Fibroblast of the conjunctiva (primary cell): Measurements from ENCODE around the gene TBX10.
"Not testable (repeated sequence)": the region's sequence is repeated elsewhere in the genome, so short reads cannot be mapped to it uniquely, and the experiment has no call there.

ENCODE experiments used
- DNase-seq: peaks from one replicate; pipeline ENCODE4 v3.0.0-alpha.2; 2010; ENCODE audit warnings: low read depth

The TBX10 gene

DNA sequence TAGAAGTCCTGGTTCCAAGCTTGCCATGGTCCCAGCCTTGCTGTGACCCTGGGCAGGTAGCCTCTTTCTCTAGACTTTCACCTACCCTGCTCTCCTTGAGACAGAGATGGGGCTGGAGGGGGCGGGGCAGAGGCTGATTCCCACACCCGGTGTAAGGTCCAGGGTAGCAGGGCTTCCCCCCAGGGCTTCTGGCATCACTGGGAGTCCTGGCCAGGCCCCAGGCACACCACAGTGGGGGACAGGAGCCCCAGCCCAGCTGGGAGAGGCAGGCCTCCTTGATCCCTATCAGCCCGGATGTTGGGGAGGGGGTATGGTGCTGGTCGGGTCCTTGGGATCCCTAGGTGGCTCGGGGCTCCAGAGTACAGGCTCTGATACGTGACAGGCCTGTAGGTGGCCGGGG, 8.2 kb downstream of the TBX10 start:
- DNase-seq = no peak

DNA sequence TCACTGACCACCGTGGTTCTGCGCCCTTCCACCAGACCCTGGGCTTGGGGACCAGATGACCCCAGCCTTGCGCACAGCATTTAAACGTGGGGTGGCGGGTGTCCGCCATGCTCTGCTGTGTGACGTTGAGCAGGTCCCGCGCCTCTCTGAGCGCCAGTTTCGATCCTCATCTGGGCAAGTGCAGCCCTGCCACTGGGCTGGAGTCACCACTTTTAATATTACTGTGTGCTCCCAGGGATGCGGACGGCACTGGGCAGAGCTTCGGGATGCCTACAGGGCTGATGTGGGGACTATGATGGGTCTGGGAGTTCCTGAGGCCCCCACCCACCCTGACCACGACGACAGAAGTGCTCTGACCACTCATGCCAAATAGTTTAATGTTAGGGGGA, 8.6 kb downstream of the TBX10 start:
- no peak for DNase-seq

DNA sequence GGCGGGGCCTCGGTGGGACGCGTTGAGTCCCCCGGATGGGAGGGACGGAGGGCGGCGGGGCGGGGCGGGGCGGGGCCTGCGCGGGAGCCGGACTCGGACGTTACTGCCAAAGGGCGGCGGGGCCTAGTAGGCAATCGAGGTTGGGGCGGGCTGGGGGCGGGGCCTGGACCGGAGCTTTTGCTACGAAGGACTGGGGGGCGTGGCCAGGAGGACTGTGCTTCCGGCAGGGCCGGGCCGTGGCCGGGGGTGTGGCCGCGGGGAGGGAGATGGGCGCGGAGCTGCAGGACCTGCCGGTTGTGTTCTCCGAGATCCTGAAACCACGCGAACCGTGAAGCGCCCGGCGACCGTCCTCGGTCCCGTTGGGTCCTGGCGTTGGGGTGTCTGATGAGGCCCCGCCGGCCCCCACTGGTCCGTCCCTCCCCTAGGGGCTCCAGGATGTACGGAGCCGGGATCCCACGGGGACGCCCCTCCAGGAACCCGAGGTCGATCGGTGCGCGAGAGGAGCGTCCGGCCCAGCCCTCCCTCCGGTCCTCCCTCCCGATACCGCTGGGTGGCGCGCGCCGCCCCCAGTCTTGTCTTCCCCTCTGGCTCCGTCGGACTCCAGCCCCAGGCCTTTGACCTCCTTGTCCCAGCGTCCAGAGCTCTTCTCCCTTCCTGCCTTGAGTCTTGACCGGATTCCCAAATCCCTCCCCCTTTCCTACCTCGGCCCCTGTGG, 9.2 kb downstream of the TBX10 start:
- DNase-seq = peak; percentile 96

DNA sequence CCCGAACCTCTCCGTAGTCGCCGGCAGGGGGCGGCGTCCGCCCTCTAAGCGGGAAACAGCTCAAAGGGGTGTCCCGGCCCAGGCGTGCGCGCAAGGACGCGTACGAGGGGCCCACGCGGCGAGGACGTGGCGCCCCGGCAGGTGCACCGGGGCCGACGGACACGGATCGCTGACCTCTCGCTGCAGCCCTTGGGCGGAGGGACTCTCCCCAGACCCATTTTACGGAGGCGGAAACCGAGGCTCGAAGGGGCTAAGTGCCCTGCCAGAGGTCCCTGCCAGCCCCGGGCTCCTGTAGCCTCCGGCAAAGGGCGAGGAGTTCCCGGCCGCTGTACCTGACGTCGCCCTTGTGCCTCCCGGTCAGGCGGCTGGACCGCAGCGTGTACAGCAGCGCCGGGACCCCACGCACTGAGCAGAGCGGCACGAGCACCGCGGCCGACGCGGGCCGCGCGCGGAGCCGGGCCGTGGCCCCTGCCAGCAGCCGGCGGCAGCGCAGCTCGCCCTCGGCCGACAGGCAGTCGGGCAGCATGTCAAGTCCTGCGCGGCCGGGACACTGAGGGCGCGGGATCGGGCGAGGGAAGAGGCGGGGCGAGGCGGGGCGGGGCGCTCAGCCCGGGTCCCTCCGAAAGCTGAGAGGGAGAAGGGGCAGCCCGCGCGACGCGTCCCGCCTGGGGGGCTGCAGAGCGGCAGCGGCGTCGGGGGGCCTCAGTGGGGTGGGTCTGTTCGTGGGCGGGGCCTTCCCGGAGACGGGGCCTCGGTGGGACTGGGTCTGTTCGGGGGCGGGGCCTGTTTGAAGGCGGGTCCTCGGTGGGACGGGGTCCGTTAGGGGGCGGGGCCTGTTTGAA, 10.0 kb downstream of the TBX10 start, which contains the start of gene NUDT8:
NUDT8 (minus strand) TSS at position 552 of the 842 bp plus-strand sequence; CDS start at position 526, 26 bp downstream.
- DNase-seq = peak; percentile 60

DNA sequence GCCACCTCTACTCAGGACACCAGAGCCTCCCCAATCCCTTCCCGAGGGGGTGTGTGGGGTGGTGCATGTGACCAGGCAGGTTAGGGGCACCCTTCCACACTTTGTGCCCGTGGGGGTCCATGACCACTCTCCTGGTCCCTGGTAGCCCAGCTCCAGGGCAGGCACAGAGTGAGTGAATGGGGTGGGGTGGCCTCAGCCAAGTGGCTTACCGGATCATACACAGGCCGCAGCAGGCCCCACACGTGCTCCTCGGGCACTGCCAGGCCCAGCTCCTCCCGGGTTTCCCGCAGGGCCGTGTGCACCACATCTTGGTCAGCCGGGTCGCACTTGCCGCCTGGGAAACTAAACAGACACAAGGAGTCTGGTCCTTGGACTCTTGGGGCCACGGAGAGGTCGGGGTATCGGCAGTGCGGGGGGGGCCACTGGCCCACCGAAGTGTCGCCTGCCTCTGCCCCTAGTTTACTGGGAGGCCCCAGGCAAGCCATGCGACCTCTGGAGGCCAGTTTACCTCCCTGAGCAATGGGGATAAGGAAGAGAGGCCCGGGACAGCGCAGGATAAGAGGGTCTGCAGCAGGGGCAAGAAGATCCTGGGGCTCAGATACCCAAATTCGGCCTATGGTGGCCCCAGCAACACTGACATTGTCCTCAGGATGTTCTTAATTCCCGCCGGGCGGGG, 10.7 kb downstream of the TBX10 start:
- DNase-seq = no peak

DNA sequence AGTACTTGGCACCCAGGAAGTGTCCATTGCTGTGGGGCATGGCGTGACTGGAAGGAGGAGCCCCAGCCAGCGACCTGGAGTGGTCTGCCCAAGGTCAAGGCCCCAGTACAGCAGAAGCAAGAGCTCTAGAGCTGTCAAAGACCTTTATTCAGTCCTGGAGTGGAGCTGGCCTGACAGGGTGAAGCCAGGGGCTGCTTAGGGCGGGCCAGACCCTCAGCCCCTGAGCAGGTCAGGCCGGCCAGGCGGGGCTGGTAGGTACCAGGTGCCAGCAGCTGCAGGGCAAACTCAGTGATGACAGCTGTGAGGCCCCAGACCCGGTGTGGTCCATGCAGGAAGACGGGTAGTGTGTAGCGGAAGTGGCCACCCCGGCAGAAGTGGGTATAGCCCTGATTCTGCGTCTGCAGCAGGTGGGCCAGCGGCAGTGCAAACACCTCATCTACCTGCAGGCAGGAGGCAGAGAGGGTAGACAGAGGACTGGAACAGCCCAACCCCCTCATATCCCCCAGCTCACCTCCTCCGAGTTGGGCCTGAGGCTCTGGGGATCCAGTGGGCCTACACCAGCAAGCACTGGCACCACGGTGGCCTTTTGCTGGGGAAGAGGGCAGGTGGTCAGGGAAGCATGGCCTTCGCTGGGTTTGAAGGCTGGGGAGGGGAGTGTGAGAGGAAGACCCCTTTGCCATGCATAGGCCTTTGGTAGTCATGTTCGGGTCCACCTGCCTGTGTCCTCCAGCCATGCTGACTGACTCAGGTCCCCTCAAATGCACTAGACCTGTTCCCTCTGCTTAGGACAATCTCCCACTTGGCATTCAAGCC, 11.5 kb downstream of the TBX10 start:
- DNase-seq = no peak

DNA sequence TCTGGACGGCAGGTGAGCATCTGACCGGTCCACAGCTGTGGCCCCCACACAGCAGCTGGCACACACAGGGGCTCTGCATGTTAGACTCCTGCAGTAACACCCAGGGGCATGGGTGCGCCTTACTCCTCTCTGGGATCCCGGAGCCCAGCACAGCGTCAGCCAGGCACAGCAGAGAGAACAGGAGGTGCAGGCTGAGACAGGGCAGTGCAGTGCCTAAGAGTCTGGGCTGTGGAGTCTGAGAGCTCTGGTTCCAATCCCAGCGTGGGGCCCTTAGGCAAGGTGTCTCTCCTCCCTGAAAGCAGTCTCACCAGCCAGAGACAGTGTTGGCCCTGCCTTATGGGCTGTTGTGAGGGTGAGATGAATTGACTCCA, 12.1 kb downstream of the TBX10 start:
- no peak for DNase-seq

DNA sequence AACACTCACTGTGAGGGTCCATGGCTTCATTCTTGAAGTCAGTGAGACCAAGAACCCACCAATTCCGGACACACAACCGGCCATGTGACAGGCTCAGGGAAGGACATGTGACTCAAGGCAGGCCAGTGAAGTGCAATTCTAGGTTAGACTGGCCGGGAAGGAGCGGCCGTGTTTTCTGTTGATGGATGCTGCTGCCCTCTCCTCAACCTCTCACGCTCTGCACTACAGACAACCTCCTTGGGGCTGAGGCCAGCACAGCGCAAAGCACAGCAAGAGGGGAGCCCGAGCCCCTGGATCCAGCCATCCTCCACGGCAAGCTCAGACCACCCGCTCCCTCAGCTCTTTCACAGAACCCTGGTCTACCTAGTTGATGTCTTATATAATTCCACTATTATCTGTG, 12.6 kb downstream of the TBX10 start:
- no peak for DNase-seq

DNA sequence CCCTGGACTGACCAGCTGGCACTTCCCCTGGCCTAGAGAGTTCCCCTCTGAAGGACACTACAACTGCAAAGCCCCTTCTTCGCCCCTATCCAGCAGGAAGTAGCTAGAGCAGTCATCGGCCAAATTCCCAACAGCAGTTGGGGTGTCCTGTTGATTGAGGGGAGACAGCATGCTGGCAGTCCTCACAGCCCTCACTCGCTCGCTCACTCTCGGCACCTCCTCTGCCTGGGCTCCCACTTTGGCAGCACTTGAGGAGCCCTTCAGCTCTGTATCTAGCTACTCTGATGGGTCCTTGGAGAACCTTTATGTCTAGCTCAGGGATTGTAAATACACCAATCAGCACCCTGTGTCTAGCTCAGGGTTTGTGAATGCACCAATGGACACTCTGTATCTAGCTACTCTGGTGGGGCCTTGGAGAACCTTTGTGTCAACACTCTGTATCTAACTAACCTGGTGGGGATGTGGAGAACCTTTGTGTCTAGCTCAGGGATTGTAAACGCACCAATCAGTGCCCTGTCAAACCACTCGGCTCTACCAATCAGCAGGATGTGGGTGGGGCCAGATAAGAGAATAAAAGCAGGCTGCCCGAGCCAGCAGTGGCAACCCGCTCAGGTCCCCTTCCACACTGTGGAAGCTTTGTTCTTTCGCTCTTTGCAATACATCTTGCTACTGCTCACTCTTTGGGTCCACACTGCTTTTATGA, 13.3 kb downstream of the TBX10 start:
- not testable (repeated sequence) for DNase-seq

DNA sequence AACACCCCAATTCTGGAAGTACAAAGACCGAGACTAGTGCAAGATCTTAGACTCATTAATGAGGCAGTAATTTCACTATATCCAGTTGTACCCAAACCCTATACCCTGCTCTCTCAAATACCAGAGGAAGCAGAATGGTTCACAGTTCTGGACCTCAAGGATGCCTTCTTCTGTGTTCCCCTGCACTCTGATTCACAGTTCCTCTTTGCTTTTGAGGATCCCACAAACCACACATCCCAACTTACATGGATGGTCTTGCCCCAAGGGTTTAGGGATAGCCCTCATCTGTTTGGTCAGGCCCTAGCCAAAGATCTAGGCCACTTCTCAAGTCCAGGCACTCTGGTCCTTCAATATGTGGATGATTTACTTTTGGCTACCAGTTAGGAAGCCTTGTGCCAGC, 15.8 kb downstream of the TBX10 start:
- not testable (repeated sequence) for DNase-seq

DNA sequence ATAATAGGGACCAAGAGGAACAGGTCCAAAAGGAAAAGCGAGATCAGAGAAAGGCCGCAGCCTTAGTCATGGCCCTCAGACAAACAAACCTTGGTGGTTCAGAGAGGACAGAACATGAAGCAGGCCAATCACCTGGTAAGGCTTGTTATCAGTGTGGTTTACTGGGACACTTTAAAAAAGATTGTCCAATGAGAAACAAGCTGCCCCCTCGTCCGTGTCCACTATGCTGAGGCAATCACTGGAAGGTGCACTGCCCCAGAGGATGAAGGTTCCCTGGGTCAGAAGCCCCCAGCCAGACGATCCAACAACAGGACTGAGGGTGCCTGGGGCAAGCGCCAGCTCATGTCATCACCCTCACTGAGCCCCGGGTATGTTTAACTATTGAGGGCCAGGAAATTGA, 16.7 kb downstream of the TBX10 start:
- not testable (repeated sequence) for DNase-seq

DNA sequence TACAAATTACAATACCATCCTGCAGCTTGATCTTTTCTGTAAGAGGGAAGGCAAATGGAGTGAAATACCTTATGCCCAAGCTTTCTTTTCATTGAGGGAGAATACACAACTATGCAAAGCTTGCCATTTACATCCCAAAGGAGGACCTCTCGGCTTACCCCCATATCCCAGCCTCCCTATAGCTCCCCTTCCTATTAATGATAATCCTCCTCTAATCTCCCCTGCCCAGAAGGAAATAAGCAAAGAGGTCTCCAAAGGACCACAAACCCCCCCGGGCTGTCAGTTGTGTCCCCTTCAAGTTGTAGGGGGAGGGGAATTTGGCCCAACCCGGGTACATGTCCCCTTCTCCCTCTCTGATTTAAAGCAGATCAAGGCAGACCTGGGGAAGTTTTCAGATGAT, 17.6 kb downstream of the TBX10 start:
- not testable (repeated sequence) for DNase-seq

DNA sequence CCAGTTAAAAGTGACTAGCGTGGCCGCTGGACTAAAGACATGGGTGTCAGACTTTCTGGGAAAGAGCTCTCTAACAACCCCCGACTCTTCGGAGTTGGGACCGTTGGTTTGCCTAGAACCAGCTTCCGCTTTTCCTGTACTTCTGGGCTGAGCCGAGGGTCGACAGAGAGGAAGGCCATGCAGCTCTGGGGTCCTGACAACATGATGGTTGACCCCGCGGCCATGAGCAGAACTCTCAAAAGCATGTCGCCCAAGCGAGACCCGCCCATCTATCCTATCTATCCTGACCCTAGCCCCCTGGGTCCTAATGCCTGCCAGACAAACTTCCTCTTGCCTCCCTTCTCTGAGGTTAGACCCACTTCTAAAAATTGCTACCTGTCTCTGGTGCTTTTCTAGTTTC, 18.9 kb downstream of the TBX10 start:
- DNase-seq = not testable (repeated sequence)

DNA sequence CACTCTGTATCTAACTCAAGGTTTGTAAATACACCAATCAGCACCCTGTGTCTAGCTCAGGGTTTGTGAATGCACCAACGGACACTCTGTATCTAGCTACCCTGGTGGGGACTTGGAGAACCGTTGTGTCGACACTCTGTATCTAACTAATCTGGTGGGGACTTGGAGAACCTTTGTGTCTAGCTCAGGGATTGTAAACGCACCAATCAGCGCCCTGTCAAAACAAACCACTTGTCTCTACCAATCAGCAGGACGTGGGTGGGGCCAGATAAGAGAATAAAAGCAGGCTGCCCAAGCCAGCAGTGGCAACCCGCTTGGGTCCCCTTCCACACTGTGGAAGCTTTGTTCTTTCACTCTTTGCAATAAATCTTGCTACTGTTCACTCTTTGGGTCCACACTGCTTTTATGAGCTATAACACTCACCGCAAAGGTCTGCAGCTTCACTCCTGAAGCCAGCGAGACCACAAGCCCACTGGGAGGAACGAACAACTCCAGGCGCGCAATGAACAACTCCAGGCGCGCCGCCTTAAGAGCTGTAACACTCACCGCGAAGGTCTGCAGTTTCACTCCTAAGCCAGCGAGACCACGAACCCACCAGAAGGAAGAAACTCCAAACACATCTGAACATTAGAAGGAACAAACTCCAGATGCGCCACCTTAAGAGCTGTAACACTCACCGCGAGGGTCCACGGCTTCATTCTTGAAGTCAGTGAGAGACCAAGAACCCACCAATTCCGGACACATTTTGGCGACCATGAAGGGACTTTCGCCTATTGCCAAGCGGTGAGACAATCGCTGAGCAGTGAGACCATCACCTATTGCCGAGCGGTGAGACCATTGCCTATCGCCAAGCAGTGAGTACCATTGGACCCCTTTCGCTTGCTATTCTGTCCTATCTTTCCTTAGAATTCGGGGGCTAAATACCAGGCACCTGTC, 19.6 kb downstream of the TBX10 start:
- DNase-seq = not testable (repeated sequence)

DNA sequence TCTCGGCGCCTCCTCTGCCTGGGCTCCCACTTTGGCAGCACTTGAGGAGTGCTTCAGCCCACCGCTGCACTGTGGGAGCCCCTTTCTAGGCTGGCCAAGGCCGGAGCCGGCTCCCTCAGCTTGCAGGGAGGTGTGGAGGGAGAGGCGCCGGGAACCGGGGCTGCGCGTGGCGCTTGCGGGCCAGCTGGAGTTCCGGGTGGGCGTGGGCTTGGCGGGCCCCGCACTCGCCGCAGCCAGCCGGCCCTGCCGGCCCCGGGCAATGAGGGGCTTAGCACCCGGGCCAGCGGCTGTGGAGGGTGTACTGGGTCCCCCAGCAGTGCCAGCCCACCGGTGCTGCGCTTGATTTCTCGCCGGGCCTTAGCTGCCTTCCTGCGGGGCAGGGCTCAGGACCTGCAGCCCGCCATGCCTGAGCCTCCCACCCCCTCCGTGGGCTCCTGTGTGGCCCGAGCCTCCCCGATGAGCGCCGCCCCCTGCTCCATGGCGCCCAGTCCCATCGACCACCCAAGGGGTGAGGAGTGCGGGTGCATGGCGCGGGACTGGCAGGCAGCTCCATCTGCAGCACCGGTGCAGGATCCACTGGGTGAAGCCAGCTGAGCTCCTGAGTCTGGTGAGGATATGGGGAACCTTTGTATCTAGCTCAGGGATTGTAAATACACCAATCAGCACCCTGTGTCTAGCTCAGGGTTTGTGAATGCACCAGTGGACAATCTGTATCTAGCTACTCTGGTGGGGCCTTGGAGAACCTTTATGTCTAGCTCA, 20.5 kb downstream of the TBX10 start:
- DNase-seq = not testable (repeated sequence)

DNA sequence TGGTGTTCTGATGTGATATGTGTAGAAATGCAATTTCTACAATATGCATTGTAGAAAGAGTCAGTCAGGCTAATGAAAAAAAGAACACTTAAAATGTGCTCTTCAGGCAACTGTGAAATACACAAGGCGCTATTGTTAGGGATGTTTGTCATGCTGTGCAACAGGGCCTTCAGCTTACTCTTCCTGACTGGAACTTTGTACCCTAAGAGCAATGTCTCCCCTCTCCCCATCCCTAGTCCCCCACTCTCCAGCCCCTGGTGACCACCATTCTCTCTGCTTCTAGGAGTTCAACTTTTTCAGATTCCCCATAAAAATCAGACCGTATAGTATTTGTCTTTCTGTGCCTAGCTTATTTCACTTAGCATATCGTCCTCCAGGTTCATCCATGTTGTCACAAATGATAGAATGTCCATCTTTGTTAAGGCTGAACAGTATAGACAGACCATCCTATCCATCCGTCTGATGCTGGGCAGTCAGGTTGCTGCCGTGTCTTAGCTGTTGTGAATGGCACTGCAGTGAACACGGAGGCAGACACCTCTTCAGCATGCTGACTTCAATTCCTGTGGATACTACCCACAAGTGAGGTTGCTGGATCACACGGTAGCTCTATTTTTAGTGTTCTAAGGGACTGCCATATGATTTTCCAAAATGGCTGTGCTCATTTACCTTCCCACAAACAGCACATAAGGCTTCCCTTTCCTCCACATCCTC, 22.2 kb downstream of the TBX10 start:
- DNase-seq = no peak

DNA sequence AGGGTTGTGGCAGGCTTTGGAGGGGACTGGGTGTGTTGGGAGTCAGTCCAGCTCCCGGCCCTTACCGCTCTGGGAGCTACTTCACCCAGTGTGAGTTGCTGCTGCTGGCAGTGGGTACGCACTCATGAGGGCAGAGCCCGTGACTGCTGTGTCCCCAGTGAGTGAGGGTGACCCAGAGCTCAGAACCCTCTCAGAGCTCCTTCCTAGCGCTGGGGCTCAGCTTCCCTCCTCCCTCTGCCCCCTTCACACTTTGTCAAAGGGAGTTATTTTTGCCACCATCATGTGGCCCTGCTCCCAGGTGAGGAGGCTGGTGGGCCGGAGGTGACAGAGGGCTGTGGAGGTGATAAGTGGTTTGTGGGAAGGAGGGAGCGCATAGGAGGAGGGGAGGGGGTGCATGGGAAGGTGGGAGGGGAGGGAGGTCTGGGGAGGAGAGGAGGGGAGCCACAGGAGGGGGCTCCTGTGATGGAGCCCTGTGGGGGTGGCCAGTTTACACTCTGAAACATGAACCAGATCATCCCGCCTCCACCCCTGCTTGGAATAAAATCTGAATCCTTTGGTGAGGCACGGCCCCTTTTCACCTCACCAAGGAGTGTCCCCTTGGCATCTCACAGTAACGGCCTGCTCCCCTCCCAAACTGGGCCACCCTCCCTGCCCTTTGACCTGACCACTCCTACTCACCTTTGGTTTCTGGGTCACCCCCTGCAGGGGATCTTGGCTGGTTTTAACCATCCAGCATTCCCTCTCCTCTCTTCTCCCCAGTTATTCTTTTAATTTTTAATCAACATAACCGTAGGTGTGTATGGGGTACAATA, 22.9 kb downstream of the TBX10 start:
- DNase-seq = no peak
